Measurements from ENCODE around the gene CNTN3. TPM values are rescaled to one million over a fixed set of nuclear protein-coding genes. Genes with fewer than 3 reads are reported as not detected.

CNTN3 gene
- total and polyA plus RNA-seq, 8 donors = 0.76 to 17.1 (median 3.2) TPM

DNA sequence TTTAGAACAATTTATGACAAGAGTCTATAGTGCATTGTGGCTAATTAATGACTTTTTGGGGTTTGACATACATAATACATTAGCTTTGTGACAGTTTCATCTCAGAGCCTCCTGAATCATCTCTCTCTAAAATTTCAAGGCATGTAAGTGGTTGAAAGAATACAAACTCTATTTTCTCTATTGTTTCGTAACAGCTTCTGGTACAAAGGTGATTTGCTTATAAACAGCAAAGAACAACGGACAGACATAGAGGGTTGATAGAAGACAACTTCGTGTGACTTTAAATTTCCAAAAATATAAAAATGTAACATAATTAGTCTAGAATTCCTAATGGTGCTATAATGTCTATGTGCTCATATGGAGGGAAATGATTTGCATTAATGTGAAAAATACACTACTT lies 21.3 kb downstream of the CNTN3 start:
- 78 to 92% (median 86%) methylated on average over 3 of the region's 3 CpGs for WGBS, 5 donors
- H3K4me3 ChIP-seq = no peak overlapping the region
- no peaks in the 10 kb centered on the region for H3K36me3 ChIP-seq
- TF ChIP-seq POLR2AphosphoS5 (IDR thresholded peaks at IDR 0.05) (no peak), EP300 (IDR thresholded peaks at IDR 0.05) (no peak), POLR2A (IDR thresholded peaks at IDR 0.05) (no peak)
- TF ChIP-seq, protein P1, sequence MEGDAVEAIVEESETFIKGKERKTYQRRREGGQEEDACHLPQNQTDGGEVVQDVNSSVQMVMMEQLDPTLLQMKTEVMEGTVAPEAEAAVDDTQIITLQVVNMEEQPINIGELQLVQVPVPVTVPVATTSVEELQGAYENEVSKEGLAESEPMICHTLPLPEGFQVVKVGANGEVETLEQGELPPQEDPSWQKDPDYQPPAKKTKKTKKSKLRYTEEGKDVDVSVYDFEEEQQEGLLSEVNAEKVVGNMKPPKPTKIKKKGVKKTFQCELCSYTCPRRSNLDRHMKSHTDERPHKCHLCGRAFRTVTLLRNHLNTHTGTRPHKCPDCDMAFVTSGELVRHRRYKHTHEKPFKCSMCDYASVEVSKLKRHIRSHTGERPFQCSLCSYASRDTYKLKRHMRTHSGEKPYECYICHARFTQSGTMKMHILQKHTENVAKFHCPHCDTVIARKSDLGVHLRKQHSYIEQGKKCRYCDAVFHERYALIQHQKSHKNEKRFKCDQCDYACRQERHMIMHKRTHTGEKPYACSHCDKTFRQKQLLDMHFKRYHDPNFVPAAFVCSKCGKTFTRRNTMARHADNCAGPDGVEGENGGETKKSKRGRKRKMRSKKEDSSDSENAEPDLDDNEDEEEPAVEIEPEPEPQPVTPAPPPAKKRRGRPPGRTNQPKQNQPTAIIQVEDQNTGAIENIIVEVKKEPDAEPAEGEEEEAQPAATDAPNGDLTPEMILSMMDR (IDR thresholded peaks at IDR 0.05) = no peak
- H3K9me3 ChIP-seq = no peaks in the 10 kb centered on the region
- H3K27me3 ChIP-seq = no peaks in the 10 kb centered on the region
- no peak overlapping the region for H3K27ac ChIP-seq
- no peaks in the 10 kb centered on the region for H3K4me1 ChIP-seq
- intact Hi-C loops (cut with DNase I; ENCODE audit: low total_unique reads) = no loop called here
- DNase-seq = no peak

DNA sequence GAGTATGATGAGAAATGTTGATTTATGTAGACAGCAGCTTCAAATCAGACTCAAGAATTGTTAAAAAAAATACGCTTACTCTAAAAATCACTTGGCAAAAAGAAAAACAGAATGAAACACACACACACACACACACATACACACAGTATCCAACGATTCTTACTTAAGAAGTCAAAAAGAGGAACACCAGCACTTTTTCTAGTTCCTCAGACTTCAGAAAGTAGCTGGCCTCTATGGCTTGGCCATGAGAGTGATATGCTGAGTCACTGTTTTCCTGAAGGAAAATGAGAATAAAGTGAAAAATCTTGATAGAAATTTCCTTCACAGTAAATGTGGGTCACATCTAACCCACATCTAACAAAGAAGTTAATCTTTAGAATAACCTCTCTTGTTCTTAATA lies 22.1 kb downstream of the CNTN3 start:
- no peaks in the 10 kb centered on the region for H3K36me3 ChIP-seq
- 48 to 76% (median 65%) methylated on average over 2 of the region's 2 CpGs for WGBS, 5 donors
- no peaks in the 10 kb centered on the region for H3K4me1 ChIP-seq
- TF ChIP-seq POLR2A (IDR thresholded peaks at IDR 0.05) (no peak), EP300 (IDR thresholded peaks at IDR 0.05) (no peak)
- TF ChIP-seq, protein P1 (IDR thresholded peaks at IDR 0.05) = no peak
- intact Hi-C loops (cut with DNase I; ENCODE audit: low total_unique reads) = no loop called here
- no peaks in the 10 kb centered on the region for H3K9me3 ChIP-seq
- no peaks in the 10 kb centered on the region for H3K27me3 ChIP-seq
- H3K27ac ChIP-seq = no peak overlapping the region
- H3K4me3 ChIP-seq = no peak overlapping the region
- DNase-seq = no peak

DNA sequence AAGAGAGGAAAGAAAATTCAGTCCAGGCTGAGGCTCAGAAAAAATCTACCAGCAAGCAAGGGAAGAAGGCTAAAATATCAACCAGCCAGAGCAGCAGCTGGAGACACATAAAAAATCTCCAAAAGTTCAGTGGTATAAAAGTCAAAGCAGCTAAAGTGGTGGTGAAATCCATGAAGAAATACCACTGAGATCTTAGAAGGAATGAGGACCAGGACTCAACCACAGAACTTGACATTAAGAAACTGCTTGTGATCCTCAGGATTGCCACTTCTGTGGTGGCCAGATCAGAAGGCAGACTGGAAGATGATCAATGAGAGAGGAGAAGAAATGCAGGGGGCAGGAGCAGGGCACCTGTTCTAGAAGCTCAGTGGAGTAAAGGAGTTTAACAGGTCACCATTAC lies 22.5 kb downstream of the CNTN3 start:
- no peaks in the 10 kb centered on the region for H3K36me3 ChIP-seq
- no peak overlapping the region for H3K27ac ChIP-seq
- intact Hi-C loops (cut with DNase I; ENCODE audit: low total_unique reads) = no loop called here
- no peak overlapping the region for H3K4me3 ChIP-seq
- no peaks in the 10 kb centered on the region for H3K9me3 ChIP-seq
- TF ChIP-seq EP300 (IDR thresholded peaks at IDR 0.05) (no peak), POLR2AphosphoS5 (IDR thresholded peaks at IDR 0.05) (no peak), POLR2A (IDR thresholded peaks at IDR 0.05) (no peak)
- TF ChIP-seq, protein P1 (IDR thresholded peaks at IDR 0.05) = no peak
- no peak for DNase-seq
- H3K4me1 ChIP-seq = no peaks in the 10 kb centered on the region
- no peaks in the 10 kb centered on the region for H3K27me3 ChIP-seq

DNA sequence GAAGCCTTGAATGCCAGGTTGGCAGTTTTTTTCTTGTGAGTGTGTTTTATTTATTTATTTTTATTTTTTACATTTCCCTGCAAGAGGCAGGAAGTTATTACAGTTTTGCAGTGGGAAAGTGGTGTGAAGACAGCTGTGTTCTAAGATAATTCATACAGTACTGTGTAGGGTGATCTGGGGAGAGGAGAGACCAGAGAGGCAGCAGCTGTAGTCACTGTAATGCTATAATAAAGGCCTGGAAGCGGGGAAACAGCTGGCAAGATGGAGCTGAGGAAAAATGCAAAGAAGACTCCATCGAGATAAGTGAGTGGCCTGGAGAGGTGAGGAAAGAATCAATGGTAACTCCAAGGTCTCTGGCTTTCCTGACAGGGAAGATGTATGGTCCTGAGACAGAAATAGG lies 23.1 kb downstream of the CNTN3 start:
- TF ChIP-seq EP300 (IDR thresholded peaks at IDR 0.05) = no peak
- TF ChIP-seq POLR2A (IDR thresholded peaks at IDR 0.05) = no peak
- no peak for TF ChIP-seq POLR2AphosphoS5 (IDR thresholded peaks at IDR 0.05)
- TF ChIP-seq, protein P1 (IDR thresholded peaks at IDR 0.05) = no peak
- Histone ChIP-seq H3K27ac (no peak overlapping the region), H3K36me3 (no peaks in the 10 kb centered on the region), H3K4me1 (no peaks in the 10 kb centered on the region), H3K9me3 (no peaks in the 10 kb centered on the region), H3K27me3 (no peaks in the 10 kb centered on the region), H3K4me3 (no peak overlapping the region)
- DNase-seq = no peak
- intact Hi-C loops (cut with DNase I; ENCODE audit: low total_unique reads) = no loop called here
- 75 to 88% (median 84%) methylated on average over 2 of the region's 2 CpGs for WGBS, 5 donors
